AG04450 (cell line): ENCODE data around the gene GDF7. TPM values are rescaled to one million over a fixed set of nuclear protein-coding genes. Genes with fewer than 3 reads are reported as not detected.

Experiments
- CTCF ChIA-PET: fragments of 300-600, 350-600 bp; formaldehyde crosslinking; extraction: SDS; loops from one replicate; lab custom pipeline; 2022; ENCODE audit warnings: antibody characterized with exemption, inconsistent platforms; lab: Charles Lee
- POLR2A ChIA-PET: fragments of 350-600 bp; formaldehyde crosslinking; extraction: SDS; loops from one replicate; lab custom pipeline; 2021; ENCODE audit warnings: antibody characterized with exemption, inconsistent platforms; lab: Yijun Ruan, JAX
- DNase-seq: peaks from one replicate; pipeline ENCODE4 v3.0.0-alpha.2; 2011; ENCODE audit warnings: low read depth, low spot score
- H3K27ac ChIP-seq: one replicate; pipeline ENCODE4 v1.5.1; 2012; ENCODE audit warnings: low read depth, low read length, control low read depth
- H3K27me3 ChIP-seq: one replicate; pipeline ENCODE4 v1.6.0; 2012; ENCODE audit warnings: low read length; ENCODE audit not compliant: control insufficient read depth, insufficient read depth
- H3K4me3 ChIP-seq: 2 replicates; pipeline ENCODE4 v1.5.1; 2011; ENCODE audit warnings: mild to moderate bottlenecking, low read depth, low read length, control low read depth
- H3K9me3 ChIP-seq: 2 replicates; pipeline ENCODE4 v1.5.1; 2012; ENCODE audit warnings: low read length; ENCODE audit not compliant: control insufficient read depth, insufficient read depth
- polyA plus RNA-seq: library from polyadenylated mRNA; depleted of rRNA; stranded (reverse); fragments of >200 nt; gene quantifications from 2 replicates; pipeline ENCODE4 v1.2.3, GENCODE V29; 2011
- TF ChIP-seq, protein P1 (sequence below): IDR thresholded peaks from 2 replicates; pipeline ENCODE4 v1.5.1; 2011; ENCODE audit warnings: low read depth, low read length, control low read depth, inconsistent platforms

The GDF7 gene
- polyA plus RNA-seq, 1 experiment = 0.01 TPM

- Histone ChIP-seq H3K27ac (no peak overlapping the region), H3K27me3 (no peaks in the 10 kb centered on the region), H3K9me3 (no peaks in the 10 kb centered on the region), H3K4me3 (no peak overlapping the region)
- ChIA-PET CTCF (interaction anchor here (1.6 kb wide), 2 partner anchors 9 to 26 kb away, joined by 3 to 4 read pairs; no protein-coding TSS in a partner anchor), POLR2A (no interaction called here)
- TF ChIP-seq, protein P1, sequence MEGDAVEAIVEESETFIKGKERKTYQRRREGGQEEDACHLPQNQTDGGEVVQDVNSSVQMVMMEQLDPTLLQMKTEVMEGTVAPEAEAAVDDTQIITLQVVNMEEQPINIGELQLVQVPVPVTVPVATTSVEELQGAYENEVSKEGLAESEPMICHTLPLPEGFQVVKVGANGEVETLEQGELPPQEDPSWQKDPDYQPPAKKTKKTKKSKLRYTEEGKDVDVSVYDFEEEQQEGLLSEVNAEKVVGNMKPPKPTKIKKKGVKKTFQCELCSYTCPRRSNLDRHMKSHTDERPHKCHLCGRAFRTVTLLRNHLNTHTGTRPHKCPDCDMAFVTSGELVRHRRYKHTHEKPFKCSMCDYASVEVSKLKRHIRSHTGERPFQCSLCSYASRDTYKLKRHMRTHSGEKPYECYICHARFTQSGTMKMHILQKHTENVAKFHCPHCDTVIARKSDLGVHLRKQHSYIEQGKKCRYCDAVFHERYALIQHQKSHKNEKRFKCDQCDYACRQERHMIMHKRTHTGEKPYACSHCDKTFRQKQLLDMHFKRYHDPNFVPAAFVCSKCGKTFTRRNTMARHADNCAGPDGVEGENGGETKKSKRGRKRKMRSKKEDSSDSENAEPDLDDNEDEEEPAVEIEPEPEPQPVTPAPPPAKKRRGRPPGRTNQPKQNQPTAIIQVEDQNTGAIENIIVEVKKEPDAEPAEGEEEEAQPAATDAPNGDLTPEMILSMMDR = no peak
- no peak for DNase-seq
Measured at GRCh38 chr2:20687260-20687832, 20.4 kb downstream of the GDF7 start.

DNA sequence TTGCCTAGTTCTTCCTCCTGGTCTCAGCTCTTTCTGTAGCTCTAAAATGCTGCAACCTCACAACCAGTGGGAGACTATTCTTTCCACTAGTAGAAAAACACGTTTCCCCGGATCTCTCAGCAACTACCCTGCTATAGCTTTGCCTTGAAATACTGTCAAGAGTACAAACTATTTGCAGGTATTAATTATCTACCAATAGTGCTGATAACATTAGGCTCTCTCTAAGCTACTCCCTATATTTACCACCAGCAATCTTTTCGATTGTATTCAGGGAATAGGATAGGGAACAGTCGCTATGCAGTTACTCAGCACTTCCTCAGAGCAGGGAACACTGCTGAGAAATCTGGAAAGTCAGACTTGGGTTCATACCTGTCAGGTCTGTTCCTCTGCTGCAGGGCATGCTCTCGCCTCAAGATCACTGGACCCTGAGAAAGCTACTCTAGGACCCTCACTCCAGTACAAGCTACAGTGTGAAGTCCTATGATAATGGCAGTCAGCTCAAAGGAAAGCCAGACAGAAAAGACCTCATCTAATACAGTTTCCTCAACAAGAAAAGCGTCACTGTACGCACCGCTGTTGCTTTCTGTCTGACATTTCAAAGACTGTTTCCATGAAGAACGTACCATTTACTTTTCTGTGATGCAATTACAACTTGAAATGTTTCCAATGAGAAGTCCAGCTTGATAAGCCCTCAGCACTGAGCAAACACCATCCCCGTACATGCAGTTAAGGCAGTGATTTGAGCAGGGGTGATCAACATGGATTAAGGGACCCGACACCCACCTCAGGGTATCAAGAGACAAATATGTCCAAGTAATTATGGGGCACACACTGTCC lies 22.7 kb downstream of the GDF7 start:
- TF ChIP-seq, protein P1 = no peak
- H3K27ac ChIP-seq = no peak overlapping the region
- H3K4me3 ChIP-seq = no peak overlapping the region
- DNase-seq = no peak
- ChIA-PET CTCF (no interaction called here), POLR2A (no interaction called here)
- H3K27me3 ChIP-seq = no peaks in the 10 kb centered on the region
- H3K9me3 ChIP-seq = no peaks in the 10 kb centered on the region

DNA sequence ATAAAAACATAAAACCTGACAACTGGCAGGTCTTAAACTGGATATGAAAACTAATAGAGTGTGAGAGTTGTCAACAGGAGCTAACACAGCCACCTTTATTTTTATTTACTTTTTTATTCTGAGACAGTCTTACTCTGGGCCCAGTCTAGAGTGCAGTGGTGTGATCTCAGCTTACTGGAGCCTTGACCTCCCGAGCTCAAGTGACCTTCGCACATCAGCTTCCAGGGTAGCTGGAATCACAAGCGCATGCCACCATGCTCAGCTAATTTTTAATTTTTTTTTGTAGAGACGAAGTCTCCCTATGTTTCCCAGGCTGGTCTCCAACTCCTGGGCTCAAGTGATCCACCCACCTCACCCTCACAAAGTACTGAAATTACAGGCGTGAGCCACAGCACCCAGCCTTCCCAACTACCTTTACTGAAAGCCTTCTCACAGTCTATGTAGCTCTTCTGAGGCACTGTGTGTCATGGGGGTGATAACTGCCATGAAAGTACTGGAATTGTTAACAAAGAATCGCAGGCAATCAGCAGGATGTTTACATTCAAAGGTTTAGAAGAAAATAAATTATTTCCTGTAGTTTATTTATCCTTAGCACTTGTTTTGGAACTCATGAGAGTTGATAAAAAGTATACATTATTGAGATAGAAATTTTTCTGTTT lies 24.3 kb downstream of the GDF7 start:
- DNase-seq = no peak
- no peak overlapping the region for H3K4me3 ChIP-seq
- H3K27ac ChIP-seq = no peak overlapping the region
- H3K27me3 ChIP-seq = no peaks in the 10 kb centered on the region
- TF ChIP-seq, protein P1 = no peak
- ChIA-PET CTCF (interaction anchor here (0.8 to 2.1 kb wide), 3 partner anchors 16 to 272 kb away, joined by 3 to 8 read pairs (median 6); no protein-coding TSS in a partner anchor), POLR2A (no interaction called here)
- H3K9me3 ChIP-seq = no peaks in the 10 kb centered on the region

DNA sequence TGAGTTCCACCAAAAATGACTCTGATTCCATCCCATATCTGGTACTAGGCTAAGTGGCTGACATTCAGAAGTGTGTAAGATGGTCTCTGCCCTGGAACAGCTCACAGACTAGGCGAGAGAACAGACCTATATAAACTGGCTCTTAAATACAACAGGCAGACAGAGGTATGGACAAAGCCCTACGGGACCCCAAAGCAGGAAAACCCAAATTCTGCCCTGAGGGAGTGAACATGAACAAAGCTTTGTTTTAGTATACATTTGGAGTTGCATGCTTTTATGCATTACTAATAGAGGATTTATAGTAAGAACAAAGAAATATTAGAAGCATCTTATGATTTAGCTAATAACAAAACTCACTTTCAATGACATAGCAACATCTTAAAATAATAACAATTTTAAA lies 25.1 kb downstream of the GDF7 start:
- H3K27ac ChIP-seq = no peak overlapping the region
- H3K9me3 ChIP-seq = no peaks in the 10 kb centered on the region
- H3K27me3 ChIP-seq = no peaks in the 10 kb centered on the region
- no peak for DNase-seq
- CTCF ChIA-PET = interaction anchor here (0.7 to 2.1 kb wide), 3 partner anchors 31 to 271 kb away, joined by 3 to 8 read pairs (median 8); no protein-coding TSS in a partner anchor
- no peak overlapping the region for H3K4me3 ChIP-seq
- POLR2A ChIA-PET = no interaction called here
- TF ChIP-seq, protein P1 = no peak
